Measurements from ENCODE around the gene CRNKL1. TPM values are rescaled to one million over a fixed set of nuclear protein-coding genes. Genes with fewer than 3 reads are reported as not detected.

The CRNKL1 gene
- polyA plus RNA-seq, 1 of the 3 experiments (the other 2 are of a cell fraction): 7.6 TPM

- Histone ChIP-seq H3K27ac (ENCODE audit: low read depth in 2 of 2, low read length in 1 of 2) (no peak overlapping the region), H3F3A (replicated peaks; ENCODE audit: insufficient read depth) (no peaks in the 10 kb centered on the region), H3K4me2 (no peak overlapping the region), H3K9ac (no peak overlapping the region), H3K27me3 (ENCODE audit: insufficient read depth) (peaks cover 4% of the 10 kb centered on the region; the same call in 1 of the 2 replicates), H3K4me3 (ENCODE audit: low read depth in 2 of 2, low read length in 1 of 2) (no peak overlapping the region), H2AFZ (ENCODE audit: low read depth) (no peak overlapping the region), H3K4me1 (ENCODE audit: control insufficient read depth in 1 of 2, insufficient read depth in 2 of 2, low read depth in 1 of 2, low read length in 1 of 2) (no peaks in the 10 kb centered on the region), H3K9me2 (no peaks in the 10 kb centered on the region), H3K36me3 (replicated peaks in 1 of 2; ENCODE audit: control insufficient read depth in 1 of 2, insufficient read depth in 2 of 2, low read length in 1 of 2) (no peaks in the 10 kb centered on the region), H4K20me1 (ENCODE audit: insufficient read depth) (no peaks in the 10 kb centered on the region), H3K9me3 (no peaks in the 10 kb centered on the region), H3K79me2 (ENCODE audit: insufficient read depth) (no peaks in the 10 kb centered on the region)
- ChIA-PET POLR2A (no interaction called here), CTCF (interaction anchor here (1.2 to 1.3 kb wide), 3 partner anchors 7 to 518 kb away, joined by 4 to 6 read pairs (median 5); no protein-coding TSS in a partner anchor)
- 51% methylated on average over 9 of the region's 9 CpGs for WGBS (ENCODE audit: low lambda C conversion rate)
- TF ChIP-seq USF2 (IDR thresholded peaks at IDR 0.05; ENCODE audit: borderline replicate concordance, low read depth, low read length) (no peak), PBX3 (IDR thresholded peaks at IDR 0.05) (peak; percentile 56), MAX (IDR thresholded peaks at IDR 0.05; ENCODE audit: low read depth) (0 out of 2 replicates have a peak, but pooled peaks have one; percentile 33), RFX5 (IDR thresholded peaks at IDR 0.05; ENCODE audit: low read length) (no peak), TCF12 (IDR thresholded peaks at IDR 0.05) (peak; percentile 44), JUND (IDR thresholded peaks at IDR 0.05) (0 out of 2 replicates have a peak, but pooled peaks have one; percentile 24)
- no peak for DNase-seq
Measured at GRCh38 chr20:20076297-20077065, 24.2 kb upstream of the CRNKL1 start.

- no peaks in the 10 kb centered on the region for H3K9me3 ChIP-seq
- no peaks in the 10 kb centered on the region for H3K36me3 ChIP-seq (replicated peaks in 1 of 2; ENCODE audit: control insufficient read depth in 1 of 2, insufficient read depth in 2 of 2, low read length in 1 of 2)
- no peak overlapping the region for H3K4me3 ChIP-seq (ENCODE audit: low read depth in 2 of 2, low read length in 1 of 2)
- no peaks in the 10 kb centered on the region for H3K27me3 ChIP-seq (ENCODE audit: insufficient read depth)
- ChIA-PET CTCF (interaction anchor here (1.2 to 1.3 kb wide), 2 partner anchors 8 to 520 kb away, joined by 4 to 6 read pairs; no protein-coding TSS in a partner anchor), POLR2A (no interaction called here)
- H3K27ac ChIP-seq (ENCODE audit: low read depth in 2 of 2, low read length in 1 of 2): no peak overlapping the region
- no peak overlapping the region for H2AFZ ChIP-seq (ENCODE audit: low read depth)
- H4K20me1 ChIP-seq (ENCODE audit: insufficient read depth): no peaks in the 10 kb centered on the region
- H3K4me2 ChIP-seq: no peak overlapping the region
- H3K79me2 ChIP-seq (ENCODE audit: insufficient read depth): no peaks in the 10 kb centered on the region
- no peak overlapping the region for H3K9ac ChIP-seq
- no peaks in the 10 kb centered on the region; a peak in 1 of 4 replicates for H3K4me1 ChIP-seq (ENCODE audit: control insufficient read depth in 1 of 2, insufficient read depth in 2 of 2, low read depth in 1 of 2, low read length in 1 of 2)
- no peaks in the 10 kb centered on the region for H3K9me2 ChIP-seq
- 43% methylated on average over 4 of the region's 4 CpGs for whole genome bisulfite sequencing (ENCODE audit: low lambda C conversion rate)
- DNase-seq: no peak
- no peak for TF ChIP-seq GATA2 (CRISPR knock-in tag; IDR thresholded peaks at IDR 0.05)
- no peak for TF ChIP-seq USF1 (IDR thresholded peaks at IDR 0.05; ENCODE audit: borderline replicate concordance, low read depth)
- no peak for TF ChIP-seq FOXM1 (IDR thresholded peaks at IDR 0.05; ENCODE audit: low read depth)
- no peak for TF ChIP-seq TAF1 (IDR thresholded peaks at IDR 0.05; ENCODE audit: borderline replicate concordance, low read depth, low read length)
- no peak for TF ChIP-seq MXI1 (IDR thresholded peaks at IDR 0.05; ENCODE audit: low read depth, low read length)
- TF ChIP-seq FOSL2 (IDR thresholded peaks at IDR 0.05; ENCODE audit: borderline replicate concordance, low read depth): no peak
- no peak for TF ChIP-seq POLR2AphosphoS5 (IDR thresholded peaks at IDR 0.05; ENCODE audit: low read depth, low read length)
- TF ChIP-seq NRF1 (IDR thresholded peaks at IDR 0.05; ENCODE audit: low read depth, low read length): no peak
- TF ChIP-seq USF2 (IDR thresholded peaks at IDR 0.05; ENCODE audit: borderline replicate concordance, low read depth, low read length): no peak
- TF ChIP-seq FOXJ3 (CRISPR knock-in tag; IDR thresholded peaks at IDR 0.05): no peak
- no peak for TF ChIP-seq SMC3 (IDR thresholded peaks at IDR 0.05; ENCODE audit: low read depth, low read length)
- H3F3A ChIP-seq (replicated peaks; ENCODE audit: insufficient read depth): no peaks in the 10 kb centered on the region
Measured at GRCh38 chr20:20075032-20075431, 22.8 kb upstream of the CRNKL1 start.

All from SK-N-SH (cell line).